Measurements from ENCODE around the gene PYGL.
"Not testable (repeated sequence)": the region's sequence is repeated elsewhere in the genome, so short reads cannot be mapped to it uniquely, and the experiment has no call there.

PYGL gene

GRCh38 chr14:50955373-50956043 lies 11.2 kb upstream of the PYGL start:
- peak; percentile 73 for DNase-seq (ENCODE audit: low spot score)

- peak; percentile 37 for DNase-seq (ENCODE audit: low spot score)
Observed at GRCh38 chr14:50954811-50955372, 10.6 kb upstream of the PYGL start.

- no peak for DNase-seq (ENCODE audit: low spot score)
Observed at GRCh38 chr14:50953502-50953901, 9.2 kb upstream of the PYGL start.

- no peak for DNase-seq (ENCODE audit: low spot score)
Observed at GRCh38 chr14:50951032-50951431, 6.7 kb upstream of the PYGL start.

- no peak for DNase-seq (ENCODE audit: low spot score)
Observed at GRCh38 chr14:50948205-50948604, 3.9 kb upstream of the PYGL start.

- no peak for DNase-seq (ENCODE audit: low spot score)
Observed at GRCh38 chr14:50947446-50947845, 3.2 kb upstream of the PYGL start.

GRCh38 chr14:50946234-50946935 lies 2.1 kb upstream of the PYGL start:
- DNase-seq (ENCODE audit: low spot score), result no peak

- DNase-seq (ENCODE audit: low spot score), result no peak
Observed at GRCh38 chr14:50944647-50945413, 547 bp upstream of the PYGL start.

- no peak for DNase-seq (ENCODE audit: low spot score)
Observed at GRCh38 chr14:50943261-50943942, 881 bp downstream of the PYGL start.

- not testable (repeated sequence) for DNase-seq (ENCODE audit: low spot score)
Observed at GRCh38 chr14:50941638-50942037, 2.6 kb downstream of the PYGL start.

- no peak for DNase-seq (ENCODE audit: low spot score)
Observed at GRCh38 chr14:50941151-50941550, 3.1 kb downstream of the PYGL start.

- no peak for DNase-seq (ENCODE audit: low spot score)
Observed at GRCh38 chr14:50937800-50938199, 6.5 kb downstream of the PYGL start.

- DNase-seq (ENCODE audit: low spot score), result no peak
Observed at GRCh38 chr14:50937325-50937724, 7.0 kb downstream of the PYGL start.

GRCh38 chr14:50936882-50937281 lies 7.4 kb downstream of the PYGL start:
- DNase-seq (ENCODE audit: low spot score), result no peak

- no peak for DNase-seq (ENCODE audit: low spot score)
Observed at GRCh38 chr14:50936016-50936340, 8.3 kb downstream of the PYGL start.

GRCh38 chr14:50935126-50936015 lies 8.9 kb downstream of the PYGL start:
- no peak for DNase-seq (ENCODE audit: low spot score)

GRCh38 chr14:50932592-50933495 lies 11.4 kb downstream of the PYGL start:
- no peak for DNase-seq (ENCODE audit: low spot score)

GRCh38 chr14:50932156-50932555 lies 12.1 kb downstream of the PYGL start:
- DNase-seq (ENCODE audit: low spot score), result no peak

- no peak for DNase-seq (ENCODE audit: low spot score)
Observed at GRCh38 chr14:50931559-50931958, 12.7 kb downstream of the PYGL start.

- no peak for DNase-seq (ENCODE audit: low spot score)
Observed at GRCh38 chr14:50929506-50929905, 14.8 kb downstream of the PYGL start.

Measured in SK-N-DZ (cell line).